Natural killer cell (primary cell): Measurements from ENCODE around the gene PIGO. TPM values are rescaled to one million over a fixed set of nuclear protein-coding genes. Genes with fewer than 3 reads are reported as not detected.

ENCODE experiments used
- ATAC-seq, 3 donors: fragments of 150-1000 bp in 2 of 3; fragments of 200-7000 bp in 1 of 3; cut with Tn5 transposase; 1 replicate in 1 of 3; 2 replicates in 2 of 3; pipeline ENCODE4 v1.10.0; 2021; ENCODE audit warnings: mild to moderate bottlenecking in 2 of 3, moderate library complexity in 2 of 3
- DNase-seq, 2 donors: peaks; one replicate each; pipeline versions ENCODE4 v3.0.0 to v3.0.0-alpha.2; 2013 to 2021; ENCODE audit warnings: mixed read lengths in 1 of 2
- H3K27ac ChIP-seq: one replicate; pipeline ENCODE4 v1.5.1; 2013; ENCODE audit warnings: mild to moderate bottlenecking, low read length
- H3K27me3 ChIP-seq: one replicate; pipeline ENCODE4 v1.6.1; 2013; ENCODE audit warnings: low read length; ENCODE audit not compliant: control insufficient read depth, insufficient read depth
- H3K36me3 ChIP-seq: one replicate; pipeline ENCODE4 v1.6.1; 2013; ENCODE audit warnings: low read length; ENCODE audit not compliant: control insufficient read depth, insufficient read depth
- H3K4me1 ChIP-seq: one replicate; pipeline ENCODE4 v1.6.1; 2013; ENCODE audit warnings: low read length; ENCODE audit not compliant: control insufficient read depth, insufficient read depth
- H3K4me3 ChIP-seq: one replicate; pipeline ENCODE4 v1.5.1; 2013; ENCODE audit warnings: low read length
- H3K9me3 ChIP-seq: one replicate; pipeline ENCODE4 v1.6.1; 2013; ENCODE audit warnings: low read length; ENCODE audit not compliant: control insufficient read depth, insufficient read depth
- H3K27ac Mint-ChIP-seq, 2 donors: one replicate each; pipeline ENCODE4 v1.8.0; 2022; ENCODE audit warnings: mild to moderate bottlenecking in 2 of 2, mixed read lengths in 2 of 2, moderate library complexity in 1 of 2
- H3K27me3 Mint-ChIP-seq, 2 donors: one replicate each; pipeline ENCODE4 v1.8.0; 2022; ENCODE audit warnings: low read depth in 2 of 2, mixed read lengths in 2 of 2
- H3K36me3 Mint-ChIP-seq: one replicate; pipeline ENCODE4 v1.8.0; 2022; ENCODE audit warnings: mixed read lengths
- H3K4me1 Mint-ChIP-seq, 2 donors: one replicate each; pipeline ENCODE4 v1.8.0; 2022; ENCODE audit warnings: mixed read lengths in 2 of 2
- H3K4me3 Mint-ChIP-seq: one replicate; pipeline ENCODE4 v1.8.0; 2022; ENCODE audit warnings: mild to moderate bottlenecking, moderate library complexity, mixed read lengths
- H3K9me3 Mint-ChIP-seq, 2 donors: one replicate each; pipeline ENCODE4 v1.8.0; 2022; ENCODE audit warnings: mixed read lengths in 2 of 2
- WGBS: methylation state at CpG from one replicate; pipeline ENCODE4 v1.1.7; 2013; ENCODE audit warnings: missing lambda C conversion rate; ENCODE audit not compliant: insufficient coverage; 5-methylcytosine and 5-hydroxymethylcytosine counted together
- intact Hi-C: fragments of 100-400 bp; cut with micrococcal nuclease; formaldehyde crosslinking; loops from one replicate; pipeline ENCODE4 v1.14.2; 2022
- total RNA-seq, 4 donors: library from RNA; stranded (reverse); fragments of 120-200 nt in 1 of 4; gene quantifications; one replicate each; pipeline versions ENCODE4 v1.2.3 to v1.2.4, GENCODE V29; 2013 to 2022
- TF ChIP-seq, protein P1 (sequence below): fragments of 200-600 bp; IDR thresholded peaks from one replicate; pipeline ENCODE4 v1.8.0; 2022; ENCODE audit warnings: antibody characterized with exemption

PIGO gene
- total RNA-seq, 3 donors from 2014 or later (not counting 1 experiment from before 2014, with no cell fraction given): 23.6 to 28.2 (median 27.7) TPM

GRCh38 chr9:35060548-35061207, 35.7 kb downstream of the PIGO start:
- intact Hi-C loops: no loop called here
- Mint-ChIP-seq H3K36me3 (peaks cover 52% of the 10 kb centered on the region), H3K4me1 (peaks cover 5 to 14% of the 10 kb centered on the region in 2 donors), H3K4me3 (no peak overlapping the region), H3K9me3 (no peaks in the 10 kb centered on the region), H3K27me3 (no peaks in the 10 kb centered on the region), H3K27ac (no peak overlapping the region)
- DNase-seq: no peak
- TF ChIP-seq, protein P1, sequence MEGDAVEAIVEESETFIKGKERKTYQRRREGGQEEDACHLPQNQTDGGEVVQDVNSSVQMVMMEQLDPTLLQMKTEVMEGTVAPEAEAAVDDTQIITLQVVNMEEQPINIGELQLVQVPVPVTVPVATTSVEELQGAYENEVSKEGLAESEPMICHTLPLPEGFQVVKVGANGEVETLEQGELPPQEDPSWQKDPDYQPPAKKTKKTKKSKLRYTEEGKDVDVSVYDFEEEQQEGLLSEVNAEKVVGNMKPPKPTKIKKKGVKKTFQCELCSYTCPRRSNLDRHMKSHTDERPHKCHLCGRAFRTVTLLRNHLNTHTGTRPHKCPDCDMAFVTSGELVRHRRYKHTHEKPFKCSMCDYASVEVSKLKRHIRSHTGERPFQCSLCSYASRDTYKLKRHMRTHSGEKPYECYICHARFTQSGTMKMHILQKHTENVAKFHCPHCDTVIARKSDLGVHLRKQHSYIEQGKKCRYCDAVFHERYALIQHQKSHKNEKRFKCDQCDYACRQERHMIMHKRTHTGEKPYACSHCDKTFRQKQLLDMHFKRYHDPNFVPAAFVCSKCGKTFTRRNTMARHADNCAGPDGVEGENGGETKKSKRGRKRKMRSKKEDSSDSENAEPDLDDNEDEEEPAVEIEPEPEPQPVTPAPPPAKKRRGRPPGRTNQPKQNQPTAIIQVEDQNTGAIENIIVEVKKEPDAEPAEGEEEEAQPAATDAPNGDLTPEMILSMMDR: no peak
- Histone ChIP-seq H3K9me3 (no peaks in the 10 kb centered on the region), H3K27ac (no peak overlapping the region), H3K4me3 (no peak overlapping the region), H3K4me1 (no peaks in the 10 kb centered on the region), H3K36me3 (peaks cover 96% of the 10 kb centered on the region), H3K27me3 (no peaks in the 10 kb centered on the region)
- WGBS: 97% methylated on average over 11 of the region's 11 CpGs
- ATAC-seq: no peak

DNA sequence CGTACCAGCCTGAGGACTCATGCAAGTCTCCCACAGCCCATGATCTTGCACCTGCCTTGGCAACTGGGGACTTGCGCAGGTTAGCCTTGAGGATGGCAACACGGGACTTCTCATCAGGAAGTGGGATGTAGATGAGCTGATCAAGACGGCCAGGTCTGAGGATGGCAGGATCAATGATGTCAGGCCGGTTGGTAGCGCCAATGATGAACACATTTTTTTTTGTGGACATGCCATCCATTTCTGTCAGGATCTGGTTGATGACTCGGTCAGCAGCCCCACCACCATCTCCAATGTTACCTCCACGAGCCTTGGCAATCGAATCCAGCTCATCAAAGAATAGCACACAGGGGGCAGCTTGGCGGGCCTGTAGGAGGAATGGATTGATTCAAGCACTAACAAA, 37.0 kb downstream of the PIGO start:
- Histone ChIP-seq H3K27me3 (no peaks in the 10 kb centered on the region), H3K4me1 (no peaks in the 10 kb centered on the region), H3K9me3 (no peaks in the 10 kb centered on the region), H3K4me3 (no peak overlapping the region), H3K36me3 (peaks cover 92% of the 10 kb centered on the region), H3K27ac (no peak overlapping the region)
- Mint-ChIP-seq H3K36me3 (peaks cover 52% of the 10 kb centered on the region), H3K27me3 (no peaks in the 10 kb centered on the region), H3K9me3 (no peaks in the 10 kb centered on the region), H3K27ac (peak overlapping the region; percentile 51 to 53), H3K4me3 (peak overlapping the region; percentile 22), H3K4me1 (peaks cover 5 to 14% of the 10 kb centered on the region in 2 donors)
- TF ChIP-seq, protein P1: no peak
- intact Hi-C loops: no loop called here
- DNase-seq: no peak
- WGBS: 97% methylated on average over 10 of the region's 10 CpGs
- ATAC-seq: no peak

- Histone ChIP-seq H3K27ac (no peak overlapping the region), H3K36me3 (peaks cover 75% of the 10 kb centered on the region), H3K9me3 (no peaks in the 10 kb centered on the region), H3K4me3 (no peak overlapping the region), H3K27me3 (no peaks in the 10 kb centered on the region), H3K4me1 (no peaks in the 10 kb centered on the region)
- Mint-ChIP-seq H3K9me3 (no peaks in the 10 kb centered on the region), H3K4me1 (peaks cover 4 to 5% of the 10 kb centered on the region in 2 donors), H3K36me3 (peaks cover 37% of the 10 kb centered on the region), H3K27ac (peak overlapping the region; percentile 63 to 73), H3K27me3 (no peaks in the 10 kb centered on the region), H3K4me3 (no peak overlapping the region)
- intact Hi-C loops: no loop called here
- DNase-seq (no peak), ATAC-seq (peak in 1 of 3 donors; percentile 2)
- 99% methylated on average over 8 of the region's 8 CpGs for WGBS
- TF ChIP-seq, protein P1: no peak
Observed at GRCh38 chr9:35057271-35057620, 39.1 kb downstream of the PIGO start.
